Astrocyte (in vitro differentiated cells and primary cell): Measurements from ENCODE around the gene EXOC3.

Experiments
- CTCF ChIP-seq: IDR thresholded peaks from 2 replicates; pipeline ENCODE4 v1.5.1; 2011; ENCODE audit warnings: low read depth, mild to moderate bottlenecking, inconsistent platforms, low read length, moderate library complexity; ENCODE audit not compliant: insufficient read depth
- EZH2 ChIP-seq: IDR thresholded peaks from 2 replicates; pipeline ENCODE4 v1.6.1; 2012; ENCODE audit warnings: mild to moderate bottlenecking, low read length, inconsistent platforms; ENCODE audit not compliant: insufficient read depth

GRCh38 chr5:398475-399295, 44.3 kb upstream of the EXOC3 start:
- no peak for TF ChIP-seq CTCF
- no peak for TF ChIP-seq EZH2
